Measurements from ENCODE around the gene RHOB.
"Not testable (repeated sequence)": the region's sequence is repeated elsewhere in the genome, so short reads cannot be mapped to it uniquely, and the experiment has no call there.

The RHOB gene

DNA sequence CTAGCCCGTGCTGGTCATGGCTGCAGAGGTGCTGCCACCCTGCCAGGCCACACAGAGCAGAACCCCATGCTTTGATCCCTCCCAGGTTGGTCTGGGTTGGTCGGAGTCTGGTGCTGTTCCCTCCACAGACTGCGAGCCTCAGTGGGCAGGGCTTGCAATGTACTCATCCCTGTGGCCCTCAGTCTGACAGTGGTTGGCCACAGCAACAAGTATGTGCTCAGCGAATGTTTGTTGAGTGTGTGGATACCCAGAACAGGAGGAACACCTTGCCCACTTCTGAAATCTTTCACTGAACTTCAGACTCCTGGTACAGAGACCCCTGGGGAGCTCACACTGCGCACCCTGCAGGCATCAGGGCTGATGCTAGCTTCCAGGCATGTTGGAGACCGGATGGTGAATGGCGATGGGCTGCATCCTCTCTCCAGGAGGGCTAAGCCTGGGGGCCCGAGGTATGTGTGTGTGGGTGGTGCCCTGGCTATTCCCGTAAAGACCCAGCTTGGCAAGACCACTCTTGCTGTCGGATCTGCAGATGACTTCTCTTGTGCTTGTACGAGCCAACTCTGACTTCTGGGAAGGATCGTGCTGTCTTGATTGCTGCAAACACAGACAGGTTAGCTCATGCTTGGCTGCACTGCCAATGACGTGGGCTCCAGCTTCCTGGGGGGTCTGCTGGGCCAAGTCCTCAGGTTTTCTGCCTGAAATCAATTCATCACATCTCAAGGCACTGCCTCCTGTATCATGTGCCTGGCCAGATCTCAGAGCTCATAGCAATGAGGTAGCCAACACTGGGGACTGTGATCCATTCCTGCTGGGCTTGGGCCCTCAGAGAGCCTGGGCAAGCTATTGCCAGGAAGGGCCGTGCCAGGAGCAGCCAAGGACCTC lies 43.7 kb downstream of the RHOB start:
- no peak for DNase-seq (ENCODE audit: low read depth in 2 of 2)

DNA sequence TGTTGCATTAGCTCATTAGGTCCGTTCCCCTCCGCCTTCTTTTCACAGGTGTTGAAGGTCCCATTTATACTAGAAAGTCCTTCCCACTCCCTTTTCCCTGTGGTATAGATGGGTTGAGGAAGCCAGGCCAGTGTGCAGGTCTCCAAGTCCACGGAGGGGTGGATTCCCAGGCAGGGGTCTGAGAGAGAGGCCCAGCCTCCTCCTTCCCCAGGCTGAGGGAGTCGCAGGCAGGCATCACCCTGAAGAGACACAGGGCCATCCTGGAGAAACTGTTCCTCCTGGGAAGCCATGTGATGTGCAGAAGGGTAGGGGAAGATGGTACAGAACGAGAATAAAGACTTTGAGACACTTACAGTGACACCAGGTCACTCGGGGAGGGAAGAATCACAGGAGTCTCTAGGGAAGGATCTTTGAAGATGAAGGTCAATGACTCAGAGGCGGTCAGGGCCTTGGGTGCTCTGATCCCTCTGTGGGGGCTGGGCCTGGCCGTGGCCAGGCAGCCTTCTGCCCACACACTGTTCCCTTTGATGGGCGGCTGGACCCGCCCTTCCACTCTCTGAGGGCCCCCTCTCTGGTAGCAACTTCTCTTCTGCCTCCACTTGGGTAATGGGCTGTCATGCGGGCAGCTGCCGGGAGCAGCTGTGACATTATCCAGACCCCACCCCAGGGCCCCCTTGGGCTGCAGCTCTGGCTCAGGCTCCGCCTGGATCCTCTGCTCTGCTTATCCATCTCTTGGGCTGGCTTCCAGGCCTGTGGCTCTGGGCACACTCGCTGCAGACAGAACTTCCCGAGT lies 45.1 kb downstream of the RHOB start:
- no peak for DNase-seq (ENCODE audit: low read depth in 2 of 2)

DNA sequence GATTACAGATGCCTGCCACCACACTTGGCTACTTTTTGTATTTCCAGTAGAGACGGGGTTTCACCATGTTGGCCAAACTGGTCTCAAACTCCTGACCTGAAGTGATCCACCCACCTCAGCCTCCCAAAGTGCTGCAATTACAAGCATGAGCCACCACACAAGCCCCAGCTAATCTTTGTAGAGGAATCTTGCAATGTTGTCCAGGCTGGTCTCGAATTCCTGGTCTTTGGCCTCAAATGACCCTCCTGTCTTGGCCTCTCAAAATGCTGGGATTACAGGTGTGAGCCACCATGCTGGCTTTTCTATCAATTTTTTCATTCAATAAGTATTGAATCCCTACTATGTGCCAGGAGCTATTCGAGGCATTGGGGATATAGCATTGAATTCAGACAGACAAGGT lies 46.2 kb downstream of the RHOB start:
- not testable (repeated sequence) for DNase-seq (ENCODE audit: low read depth in 2 of 2)

DNA sequence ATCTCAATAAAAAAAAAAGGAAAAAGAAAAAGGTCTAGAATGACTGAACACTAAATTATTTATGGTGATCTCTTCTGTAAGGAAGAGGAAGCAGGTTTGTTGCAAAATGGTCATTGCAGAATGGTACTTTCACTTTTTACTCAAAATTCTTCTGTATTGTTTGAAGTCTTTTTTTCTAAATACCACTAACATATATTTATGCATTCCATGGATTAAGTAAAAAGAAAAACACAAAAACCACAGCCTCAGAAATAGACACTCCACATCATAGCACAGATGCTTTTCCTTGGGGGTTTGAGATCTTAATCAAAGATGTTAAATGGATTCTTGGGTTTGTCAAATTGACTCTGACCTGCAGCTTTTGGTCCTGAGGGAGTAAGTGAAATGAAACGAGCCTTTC lies 47.4 kb downstream of the RHOB start:
- DNase-seq (ENCODE audit: low read depth in 2 of 2) = no peak

DNA sequence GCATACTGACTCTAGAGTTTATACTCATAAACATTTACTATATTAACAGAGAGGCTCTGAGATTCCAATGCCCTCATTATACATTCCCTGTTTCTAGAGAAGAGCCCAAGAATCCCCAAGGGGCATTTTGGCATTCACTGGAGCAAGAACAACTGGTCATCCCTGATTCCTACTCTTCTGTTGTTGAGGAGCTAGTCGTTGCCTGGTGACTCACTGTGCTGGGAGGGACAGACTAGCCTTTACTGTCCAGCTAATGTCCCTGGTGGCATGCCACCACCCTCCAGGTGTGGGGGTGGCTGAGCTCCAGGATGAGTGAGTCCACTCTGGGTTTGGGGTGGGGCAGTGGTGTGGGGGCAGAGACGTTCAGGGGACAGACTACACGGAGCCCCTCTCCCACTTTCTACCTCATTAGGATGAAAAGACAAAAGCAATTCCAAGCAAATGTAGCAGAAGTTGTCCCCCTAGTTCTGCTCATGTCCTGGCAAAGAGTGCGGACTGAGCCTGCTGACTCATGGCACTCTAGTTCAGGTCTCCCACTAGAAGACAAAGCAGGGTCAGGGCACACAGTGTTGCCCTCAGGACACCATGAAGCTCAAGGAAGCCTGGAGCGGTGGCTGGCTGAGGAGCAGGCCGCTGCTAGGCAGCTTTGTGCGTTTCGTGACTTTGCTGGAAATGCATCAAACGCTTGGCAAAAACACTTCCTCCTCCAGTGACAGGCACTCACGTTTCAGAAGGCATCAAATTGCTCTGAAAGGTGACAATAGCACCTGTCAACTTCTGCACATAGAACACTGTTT lies 49.4 kb downstream of the RHOB start:
- DNase-seq (ENCODE audit: low read depth in 2 of 2) = no peak

DNA sequence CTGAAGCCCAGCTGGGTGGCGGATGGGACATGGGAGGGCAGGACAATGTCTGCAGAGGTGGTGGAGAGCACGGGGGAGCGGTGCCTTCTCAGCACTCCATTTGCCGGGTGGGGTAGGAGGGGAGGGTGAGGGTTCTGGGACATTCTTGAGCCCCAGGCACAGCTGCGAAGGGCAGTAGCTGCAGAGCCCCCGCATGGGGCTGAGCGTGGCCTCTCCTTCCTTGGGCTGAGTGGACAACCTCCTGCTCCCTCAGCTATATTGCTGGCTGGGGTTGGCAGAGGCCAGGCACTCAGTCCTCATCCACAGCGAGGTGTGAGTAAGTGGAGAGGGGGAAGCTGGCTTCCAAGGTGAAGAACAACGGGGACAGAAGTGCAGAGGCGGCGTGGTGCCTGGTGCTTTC lies 50.1 kb downstream of the RHOB start:
- no peak for DNase-seq (ENCODE audit: low read depth in 2 of 2)
